Measurements from ENCODE around the gene MBNL2.

MBNL2 gene

GRCh38 chr13:97322740-97323342, 100.7 kb downstream of the MBNL2 start:
- TF ChIP-seq ZFX (IDR thresholded peaks at IDR 0.05) (no peak), CTCF (conservative IDR thresholded peaks at IDR 0.05) (no peak)
- H3K27ac ChIP-seq: no peak overlapping the region

GRCh38 chr13:97324115-97324514, 102.0 kb downstream of the MBNL2 start:
- no peak for TF ChIP-seq CTCF (conservative IDR thresholded peaks at IDR 0.05)
- no peak for TF ChIP-seq ZFX (IDR thresholded peaks at IDR 0.05)
- H3K27ac ChIP-seq: no peak overlapping the region

- TF ChIP-seq CTCF (conservative IDR thresholded peaks at IDR 0.05) (no peak), ZFX (IDR thresholded peaks at IDR 0.05) (no peak)
- H3K27ac ChIP-seq: no peak overlapping the region
Observed at GRCh38 chr13:97325738-97326137, 103.6 kb downstream of the MBNL2 start.

GRCh38 chr13:97327086-97327485, 105.0 kb downstream of the MBNL2 start:
- no peak for TF ChIP-seq ZFX (IDR thresholded peaks at IDR 0.05)
- TF ChIP-seq CTCF (conservative IDR thresholded peaks at IDR 0.05): no peak
- H3K27ac ChIP-seq: no peak overlapping the region

- H3K27ac ChIP-seq: no peak overlapping the region
- TF ChIP-seq CTCF (conservative IDR thresholded peaks at IDR 0.05) (no peak), ZFX (IDR thresholded peaks at IDR 0.05) (no peak)
Observed at GRCh38 chr13:97327506-97328221, 105.5 kb downstream of the MBNL2 start.

GRCh38 chr13:97328222-97328790, 106.2 kb downstream of the MBNL2 start:
- no peak overlapping the region for H3K27ac ChIP-seq

More at GRCh38 chr13:97328222-97328790, 106.2 kb downstream of the MBNL2 start:
- no peak for TF ChIP-seq CTCF (conservative IDR thresholded peaks at IDR 0.05)
- TF ChIP-seq ZFX (IDR thresholded peaks at IDR 0.05): no peak
